T-cell (primary cell): Measurements from ENCODE around the gene CAPN1. TPM values are rescaled to one million over a fixed set of nuclear protein-coding genes. Genes with fewer than 3 reads are reported as not detected.
"Not testable (repeated sequence)": the region's sequence is repeated elsewhere in the genome, so short reads cannot be mapped to it uniquely, and the experiment has no call there.

Experiments used
- ATAC-seq, 4 experiments: fragments of 200-7000 bp in 3 of 4; fragments of 150-1000 bp in 1 of 4; cut with Tn5 transposase; replicated peaks in 1 of 4; 1 replicate in 3 of 4; 2 replicates in 1 of 4; pipeline ENCODE4 v1.10.0; 2021; ENCODE audit warnings: moderate library complexity in 3 of 4, mild to moderate bottlenecking in 2 of 4, moderate number of reproducible peaks in 1 of 4
- CTCF ChIA-PET, 2 donors: fragments of 300-600 bp; sonication (Branson Sonifier 250); formaldehyde crosslinking; loops; one replicate each; lab custom pipeline; 2022; ENCODE audit warnings: antibody characterized with exemption in 2 of 2; lab: Charles Lee
- POLR2A ChIA-PET, 2 donors: fragments of 300-600 bp; sonication (Branson Sonifier 250); formaldehyde crosslinking; loops; one replicate each; lab custom pipeline; 2022; ENCODE audit warnings: antibody characterized with exemption in 2 of 2; lab: Charles Lee
- DNase-seq, 35 experiments: peaks; one replicate each; pipeline versions ENCODE4 v3.0.0 to v3.0.0-alpha.2; 2013 to 2023
- H3K27ac ChIP-seq: one replicate; pipeline ENCODE4 v1.5.1; 2013; ENCODE audit warnings: low read length
- H3K27me3 ChIP-seq, 2 experiments: replicated peaks in 1 of 2; 1 replicate in 1 of 2; 2 replicates in 1 of 2; pipeline versions ENCODE4 v1.6.1 to v1.7.0; 2013; ENCODE audit warnings: low read length in 1 of 2, mixed read lengths in 1 of 2; ENCODE audit not compliant: control insufficient read depth in 2 of 2, insufficient read depth in 2 of 2; ENCODE audit errors: extremely low read depth in 1 of 2
- H3K36me3 ChIP-seq, 2 donors: 1 replicate in 1 of 2; 2 replicates in 1 of 2; pipeline versions ENCODE4 v1.6.1 to v1.7.0; 2013; ENCODE audit warnings: low read length in 1 of 2; ENCODE audit not compliant: control insufficient read depth in 2 of 2, insufficient read depth in 1 of 2; ENCODE audit errors: extremely low read depth in 1 of 2
- H3K4me1 ChIP-seq, 2 experiments: 1 replicate in 1 of 2; 2 replicates in 1 of 2; pipeline versions ENCODE4 v1.6.1 to v1.7.0; 2013; ENCODE audit warnings: low read length in 2 of 2, mixed read lengths in 1 of 2; ENCODE audit not compliant: insufficient read depth in 2 of 2, control insufficient read depth in 1 of 2; ENCODE audit errors: extremely low read depth in 1 of 2
- H3K4me3 ChIP-seq, 2 donors: 1 replicate in 1 of 2; 2 replicates in 1 of 2; pipeline versions ENCODE4 v1.5.1 to v1.7.0; 2013; ENCODE audit warnings: mild to moderate bottlenecking in 2 of 2, low read length in 1 of 2, moderate library complexity in 1 of 2; ENCODE audit not compliant: control insufficient read depth in 1 of 2; ENCODE audit errors: extremely low read depth in 1 of 2
- H3K9me3 ChIP-seq: 2 replicates; pipeline ENCODE4 v1.7.0; 2013
- H3K27ac Mint-ChIP-seq, 2 donors: one replicate each; pipeline ENCODE4 v1.8.0; 2020 to 2021; ENCODE audit warnings: mild to moderate bottlenecking in 2 of 2, mixed read lengths in 2 of 2
- H3K27me3 Mint-ChIP-seq, 2 donors: one replicate each; pipeline ENCODE4 v1.8.0; 2021 to 2022; ENCODE audit warnings: mixed read lengths in 2 of 2
- H3K36me3 Mint-ChIP-seq: one replicate; pipeline ENCODE4 v1.8.0; 2021; ENCODE audit warnings: mixed read lengths
- H3K4me1 Mint-ChIP-seq, 3 donors: one replicate each; pipeline ENCODE4 v1.8.0; 2020 to 2022; ENCODE audit warnings: mixed read lengths in 3 of 3, mild to moderate bottlenecking in 1 of 3
- H3K4me3 Mint-ChIP-seq, 3 donors: one replicate each; pipeline ENCODE4 v1.8.0; 2020 to 2022; ENCODE audit warnings: mild to moderate bottlenecking in 3 of 3, mixed read lengths in 3 of 3, moderate library complexity in 3 of 3
- H3K9me3 Mint-ChIP-seq, 3 donors: one replicate each; pipeline ENCODE4 v1.8.0; 2020 to 2022; ENCODE audit warnings: mixed read lengths in 3 of 3
- WGBS: methylation state at CpG from one replicate; pipeline ENCODE4 v1.1.5; 2013; ENCODE audit warnings: missing lambda C conversion rate; ENCODE audit not compliant: insufficient coverage; 5-methylcytosine and 5-hydroxymethylcytosine counted together
- total RNA-seq, 35 experiments: library from RNA in 6 of 35; stranded (reverse) in 6 of 35; fragments of 120-200 nt in 1 of 35; gene quantifications; one replicate each; pipeline versions ENCODE4 v1.2.1 to v1.2.4 and lab custom pipeline; 2013 to 2026

CAPN1 gene
- total RNA-seq, 5 donors from 2014 or later (not counting 1 experiment from before 2014, with no cell fraction given) = 98.4 to 171 (median 143) TPM

GRCh38 chr11:65248184-65248710 is 66.5 kb downstream of the CAPN1 start:
- H3K4me3 Mint-ChIP-seq, H3K27ac Mint-ChIP-seq, ATAC-seq, DNase-seq, H3K4me3 ChIP-seq, H3K4me1 ChIP-seq, H3K27me3 Mint-ChIP-seq, H3K36me3 Mint-ChIP-seq, H3K36me3 ChIP-seq, H3K27ac ChIP-seq, POLR2A ChIA-PET, H3K9me3 ChIP-seq, CTCF ChIA-PET, H3K9me3 Mint-ChIP-seq, H3K4me1 Mint-ChIP-seq: not testable (repeated sequence)
- 80% methylated on average over 3 of the region's 9 CpGs for WGBS
- H3K27me3 ChIP-seq = peaks cover 0 to 13% of the 10 kb centered on the region in 2 experiments

- Histone ChIP-seq H3K4me3 (no peak overlapping the region), H3K36me3 (no peaks in the 10 kb centered on the region), H3K27me3 (peaks cover 0 to 12% of the 10 kb centered on the region in 2 experiments), H3K27ac (no peak overlapping the region), H3K4me1 (no peaks in the 10 kb centered on the region), H3K9me3 (no peaks in the 10 kb centered on the region)
- H3K4me1 Mint-ChIP-seq = no peaks in the 10 kb centered on the region
- DNase-seq (no peak), ATAC-seq (no peak)
- H3K27ac Mint-ChIP-seq = no peak overlapping the region
- no peaks in the 10 kb centered on the region for H3K27me3 Mint-ChIP-seq
- H3K9me3 Mint-ChIP-seq = no peaks in the 10 kb centered on the region
- ChIA-PET CTCF (interaction anchor here (0.6 to 1.0 kb wide), 2 partner anchors 8 to 37 kb away, joined by 3 to 5 read pairs; no protein-coding TSS in a partner anchor), POLR2A (interaction anchor here in 1 of 2 donors (1.4 kb wide), 1 partner anchor 10 kb away, joined by 6 read pairs; the partner anchor contains the start of gene POLA2)
- no peak overlapping the region for H3K4me3 Mint-ChIP-seq
- H3K36me3 Mint-ChIP-seq = no peaks in the 10 kb centered on the region
- WGBS = 90% methylated on average over 5 of the region's 9 CpGs
Measured at GRCh38 chr11:65251476-65251875, 69.7 kb downstream of the CAPN1 start.

GRCh38 chr11:65254724-65255123 is 73.0 kb downstream of the CAPN1 start:
- H3K27ac ChIP-seq = no peak overlapping the region
- DNase-seq (no peak), ATAC-seq (no peak)
- Mint-ChIP-seq H3K27ac (no peak overlapping the region), H3K4me3 (no peak overlapping the region), H3K4me1 (peaks cover 8 to 9% (median 8%) of the 10 kb centered on the region in 3 donors), H3K27me3 (no peaks in the 10 kb centered on the region), H3K36me3 (no peaks in the 10 kb centered on the region), H3K9me3 (no peaks in the 10 kb centered on the region)
- POLR2A ChIA-PET = no interaction called here
- H3K9me3 ChIP-seq = no peaks in the 10 kb centered on the region
- peaks cover 0 to 6% of the 10 kb centered on the region in 2 experiments for H3K27me3 ChIP-seq
- peaks cover 0 to 2% of the 10 kb centered on the region in 2 experiments for H3K4me1 ChIP-seq
- H3K36me3 ChIP-seq = no peaks in the 10 kb centered on the region
- no CpG with 5 or more reads among the region's 6 CpGs for WGBS
- H3K4me3 ChIP-seq = no peak overlapping the region
- CTCF ChIA-PET = no interaction called here

- POLR2A ChIA-PET = interaction anchor here in 1 of 2 donors (0.6 kb wide), 1 partner anchor 563 kb away, joined by 4 read pairs; no protein-coding TSS in a partner anchor
Measured at GRCh38 chr11:65258988-65259387, 77.3 kb downstream of the CAPN1 start.

GRCh38 chr11:65260302-65260701 is 78.6 kb downstream of the CAPN1 start:
- POLR2A ChIA-PET = no interaction called here
- Mint-ChIP-seq H3K9me3 (no peaks in the 10 kb centered on the region), H3K27me3 (no peaks in the 10 kb centered on the region), H3K4me1 (peaks cover 33 to 45% (median 41%) of the 10 kb centered on the region in 3 donors), H3K4me3 (peak overlapping the region in 1 of 3 donors; percentile 90), H3K36me3 (no peaks in the 10 kb centered on the region), H3K27ac (peak overlapping the region in 1 of 2 donors; percentile 27)
- Histone ChIP-seq H3K36me3 (no peaks in the 10 kb centered on the region), H3K27me3 (no peaks in the 10 kb centered on the region), H3K4me1 (peaks cover 14 to 29% of the 10 kb centered on the region in 2 experiments), H3K4me3 (no peak overlapping the region), H3K9me3 (no peaks in the 10 kb centered on the region), H3K27ac (no peak overlapping the region)
- ATAC-seq = no peak
- DNase-seq = no peak
- WGBS = 95% methylated on average over 7 of the region's 17 CpGs
- CTCF ChIA-PET = no interaction called here

More at GRCh38 chr11:65258988-65259387, 77.3 kb downstream of the CAPN1 start:
- Histone ChIP-seq H3K4me1 (peaks cover 14 to 29% of the 10 kb centered on the region in 2 experiments), H3K4me3 (no peak overlapping the region), H3K9me3 (no peaks in the 10 kb centered on the region), H3K27ac (no peak overlapping the region), H3K27me3 (peaks cover 0 to 2% of the 10 kb centered on the region in 2 experiments), H3K36me3 (no peaks in the 10 kb centered on the region)
- DNase-seq = no peak
- no peak for ATAC-seq
- H3K4me3 Mint-ChIP-seq = peak overlapping the region in 1 of 3 donors; percentile 16
- H3K27me3 Mint-ChIP-seq = no peaks in the 10 kb centered on the region
- WGBS = no CpG with 5 or more reads among the region's 5 CpGs
- H3K36me3 Mint-ChIP-seq = no peaks in the 10 kb centered on the region
- no peaks in the 10 kb centered on the region for H3K9me3 Mint-ChIP-seq
- H3K27ac Mint-ChIP-seq = peak overlapping the region in 1 of 2 donors; percentile 52
- CTCF ChIA-PET = interaction anchor here in 1 of 2 donors (1.0 kb wide), 1 partner anchor 8 kb away, joined by 5 read pairs; no protein-coding TSS in a partner anchor
- peaks cover 26 to 37% (median 37%) of the 10 kb centered on the region in 3 donors for H3K4me1 Mint-ChIP-seq

- ChIA-PET POLR2A (interaction anchor here in 1 of 2 donors (0.6 kb wide), 2 partner anchors 568 to 790 kb away, joined by 4 to 9 read pairs; no protein-coding TSS in a partner anchor), CTCF (interaction anchor here in 1 of 2 donors (1.7 kb wide), 1 partner anchor 54 kb away, joined by 5 read pairs; the partner anchor contains the start of gene CDC42EP2)
- ATAC-seq = peak in 2 of 4 experiments; percentile 45 to 46
- Histone ChIP-seq H3K9me3 (no peaks in the 10 kb centered on the region), H3K4me1 (peaks cover 14 to 29% of the 10 kb centered on the region in 2 experiments), H3K36me3 (peaks cover 0 to 3% of the 10 kb centered on the region in 2 donors), H3K4me3 (peak overlapping the region; percentile 93 to 97), H3K27me3 (no peaks in the 10 kb centered on the region), H3K27ac (peak overlapping the region; percentile 91)
- H3K4me3 Mint-ChIP-seq = peak overlapping the region; percentile 82 to 90 (median 86)
- WGBS = 72% methylated on average over 19 of the region's 26 CpGs
- H3K9me3 Mint-ChIP-seq = no peaks in the 10 kb centered on the region
- peaks cover 33 to 49% (median 44%) of the 10 kb centered on the region in 3 donors for H3K4me1 Mint-ChIP-seq
- no peak for DNase-seq
- no peaks in the 10 kb centered on the region for H3K27me3 Mint-ChIP-seq
- H3K27ac Mint-ChIP-seq = peak overlapping the region; percentile 92 to 94
- H3K36me3 Mint-ChIP-seq = no peaks in the 10 kb centered on the region
Measured at GRCh38 chr11:65260756-65261590, 79.2 kb downstream of the CAPN1 start.
